K562 (cell line): ENCODE data around the gene PTPN7. TPM values are rescaled to one million over a fixed set of nuclear protein-coding genes. Genes with fewer than 3 reads are reported as not detected.
A peak's percentile ranks its signal among the peaks of the same experiment; 100 is the strongest.

Experiments used
- CAMTA2 ChIP-seq: fragments of 250-450 bp; sonication (Bioruptor Pico); conservative IDR thresholded peaks from 2 replicates; pipeline ENCODE4 v1.5.1; 2022
- CCNT2 ChIP-seq: IDR thresholded peaks from 2 replicates; pipeline ENCODE4 v1.6.1; 2011; ENCODE audit warnings: borderline replicate concordance, low read depth, mild to moderate bottlenecking, moderate library complexity, mixed read lengths, low read length; ENCODE audit not compliant: insufficient read length; ENCODE audit errors: extremely low read depth
- MYC ChIP-seq, 2 experiments: fragments of 250-450 bp in 1 of 2; sonication (Bioruptor Pico) in 1 of 2; IDR thresholded peaks; 2 replicates each; pipeline versions ENCODE4 v1.5.1 to v1.6.1; 2012 to 2021; ENCODE audit warnings: low read depth in 2 of 2, borderline replicate concordance in 1 of 2, improper control_type of control experiment in 1 of 2, low read length in 1 of 2, mild to moderate bottlenecking in 1 of 2, moderate library complexity in 1 of 2
- RB1 ChIP-seq: fragments of 450-650 bp; IDR thresholded peaks from 2 replicates; pipeline ENCODE4 v1.6.1; 2017; ENCODE audit warnings: low read depth, mild to moderate bottlenecking
- SOX6 ChIP-seq: fragments of 450-650 bp; IDR thresholded peaks from 2 replicates; pipeline ENCODE4 v1.6.1; 2014; ENCODE audit warnings: mild to moderate bottlenecking
- SRSF3 ChIP-seq: fragments of 200-400 bp; formaldehyde crosslinking; IDR thresholded peaks from 2 replicates; pipeline ENCODE4 v1.6.1; 2016; ENCODE audit warnings: mild to moderate bottlenecking, low read length, moderate library complexity; ENCODE audit not compliant: insufficient read depth
- ZEB2 ChIP-seq: fragments of 450-650 bp; IDR thresholded peaks from 2 replicates; pipeline ENCODE4 v1.6.1; 2016
- ZSCAN32 ChIP-seq: fragments of 450-650 bp; formaldehyde crosslinking; IDR thresholded peaks from 2 replicates; pipeline ENCODE4 v1.4.0; 2020; ENCODE audit warnings: mild to moderate bottlenecking, moderate library complexity
- polyA plus RNA-seq, 8 experiments: library from polyadenylated mRNA; depleted of rRNA in 4 of 8; stranded (reverse) in 5 of 8; unstranded in 3 of 8; fragments of >200 nt; fragmentation: Nextera tagmentation in 2 of 8; fragmentation: Illumina TruSeq in 1 of 8; extraction: Ambion mirVana in 2 of 8; extraction: Trizol in 1 of 8; gene quantifications; 2 replicates each; pipeline versions ENCODE4 v1.2.1 to v1.2.3, GENCODE V29; 2011 to 2014; ENCODE audit warnings: inconsistent platforms in 1 of 8, missing spikeins in 1 of 8
- total RNA-seq, 7 experiments: library from RNA; depleted of rRNA in 6 of 7; stranded (reverse); fragments of >200 nt in 6 of 7; fragmentation: Illumina TruSeq in 2 of 7; extraction: Trizol in 2 of 7; gene quantifications; 2 replicates each; pipeline versions ENCODE4 v1.2.1 to v1.2.3, GENCODE V29; 2011 to 2021; ENCODE audit warnings: low replicate concordance in 1 of 7
- TF ChIP-seq, protein P1 (sequence below): fragments of 450-650 bp; IDR thresholded peaks from 2 replicates; pipeline ENCODE4 v1.6.1; 2018; ENCODE audit warnings: mild to moderate bottlenecking, low read depth; ENCODE audit not compliant: partially characterized antibody
- TF ChIP-seq, protein P2 (sequence below): fragments of 250-450 bp; sonication (Bioruptor Pico); IDR thresholded peaks from 2 replicates; pipeline ENCODE4 v1.4.0; 2020; ENCODE audit warnings: mild to moderate bottlenecking, moderate library complexity
- TF ChIP-seq, protein P3 (sequence below): sonication (generic); formaldehyde crosslinking; IDR thresholded peaks from 2 replicates; pipeline ENCODE4 v1.8.1; 2023; ENCODE audit warnings: mild to moderate bottlenecking, missing genetic modification reagents
- TF ChIP-seq, protein P4 (sequence below): sonication (generic); formaldehyde crosslinking; IDR thresholded peaks from 2 replicates; pipeline ENCODE4 v1.8.0; 2022; ENCODE audit warnings: mild to moderate bottlenecking, missing genetic modification reagents
- TF ChIP-seq, protein P5 (sequence below): fragments of 450-650 bp; formaldehyde crosslinking; IDR thresholded peaks from 2 replicates; pipeline ENCODE4 v1.4.0; 2022; ENCODE audit warnings: missing genetic modification characterization
- TF ChIP-seq, protein P6 (sequence below): sonication (generic); formaldehyde crosslinking; IDR thresholded peaks from 2 replicates; pipeline ENCODE4 v1.8.1; 2023; ENCODE audit warnings: mild to moderate bottlenecking, missing genetic modification reagents

PTPN7 gene
- total and polyA plus RNA-seq, 9 of the 15 experiments (the other 6 are each of a cell fraction or from before 2014, with no cell fraction given): 18.7 to 144 (median 120) TPM

DNA sequence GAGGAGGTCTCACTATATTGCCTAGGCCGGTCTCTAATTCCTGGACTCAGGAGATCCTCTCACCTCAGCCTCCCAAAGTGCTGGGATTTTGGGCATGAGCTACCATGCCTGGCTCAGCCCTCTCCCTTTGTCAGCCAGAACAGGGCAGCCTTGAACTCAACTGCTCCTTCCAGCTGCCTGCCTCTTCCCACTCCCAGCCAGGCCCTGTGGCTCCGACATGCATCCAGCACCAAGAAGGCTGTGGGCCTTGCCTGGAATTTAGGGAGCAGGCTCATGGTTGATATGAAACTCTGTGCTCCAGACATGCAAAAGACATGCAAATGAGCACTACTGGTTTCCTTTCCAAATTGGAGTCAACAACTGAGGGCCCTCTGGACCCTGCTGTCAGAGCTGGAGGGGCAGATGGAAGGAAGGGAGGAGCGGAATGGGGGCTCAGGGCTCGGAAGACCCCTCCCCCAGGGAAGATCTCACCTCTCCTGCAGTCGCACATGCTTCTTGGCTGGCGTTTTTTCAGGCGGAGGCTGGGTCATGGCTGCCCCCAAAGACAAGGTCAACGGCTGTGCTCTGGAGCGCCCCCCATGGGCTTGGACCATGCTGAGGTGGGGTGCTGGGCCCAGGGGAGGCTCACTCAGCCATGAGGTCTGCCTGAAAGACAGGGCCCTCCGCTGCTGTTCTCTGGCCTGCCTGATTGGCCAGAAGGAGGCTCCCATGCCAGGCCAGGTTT lies 1.4 kb downstream of the PTPN7 start (continued):
- 0 out of 2 replicates have a peak, but pooled peaks have one; percentile 38 for TF ChIP-seq RB1
- TF ChIP-seq, protein P1, sequence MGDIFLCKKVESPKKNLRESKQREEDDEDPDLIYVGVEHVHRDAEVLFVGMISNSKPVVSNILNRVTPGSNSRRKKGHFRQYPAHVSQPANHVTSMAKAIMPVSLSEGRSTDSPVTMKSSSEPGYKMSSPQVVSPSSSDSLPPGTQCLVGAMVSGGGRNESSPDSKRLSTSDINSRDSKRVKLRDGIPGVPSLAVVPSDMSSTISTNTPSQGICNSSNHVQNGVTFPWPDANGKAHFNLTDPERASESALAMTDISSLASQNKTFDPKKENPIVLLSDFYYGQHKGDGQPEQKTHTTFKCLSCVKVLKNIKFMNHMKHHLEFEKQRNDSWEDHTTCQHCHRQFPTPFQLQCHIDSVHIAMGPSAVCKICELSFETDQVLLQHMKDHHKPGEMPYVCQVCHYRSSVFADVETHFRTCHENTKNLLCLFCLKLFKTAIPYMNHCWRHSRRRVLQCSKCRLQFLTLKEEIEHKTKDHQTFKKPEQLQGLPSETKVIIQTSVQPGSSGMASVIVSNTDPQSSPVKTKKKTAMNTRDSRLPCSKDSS: no peak
- TF ChIP-seq, protein P2, sequence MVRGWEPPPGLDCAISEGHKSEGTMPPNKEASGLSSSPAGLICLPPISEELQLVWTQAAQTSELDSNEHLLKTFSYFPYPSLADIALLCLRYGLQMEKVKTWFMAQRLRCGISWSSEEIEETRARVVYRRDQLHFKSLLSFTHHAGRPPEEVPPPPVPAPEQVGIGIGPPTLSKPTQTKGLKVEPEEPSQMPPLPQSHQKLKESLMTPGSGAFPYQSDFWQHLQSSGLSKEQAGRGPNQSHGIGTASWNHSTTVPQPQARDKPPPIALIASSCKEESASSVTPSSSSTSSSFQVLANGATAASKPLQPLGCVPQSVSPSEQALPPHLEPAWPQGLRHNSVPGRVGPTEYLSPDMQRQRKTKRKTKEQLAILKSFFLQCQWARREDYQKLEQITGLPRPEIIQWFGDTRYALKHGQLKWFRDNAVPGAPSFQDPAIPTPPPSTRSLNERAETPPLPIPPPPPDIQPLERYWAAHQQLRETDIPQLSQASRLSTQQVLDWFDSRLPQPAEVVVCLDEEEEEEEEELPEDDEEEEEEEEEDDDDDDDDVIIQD (CRISPR knock-in tag): no peak
- TF ChIP-seq ZSCAN32 (CRISPR knock-in tag): no peak
- no peak for TF ChIP-seq CCNT2
- TF ChIP-seq, protein P3, sequence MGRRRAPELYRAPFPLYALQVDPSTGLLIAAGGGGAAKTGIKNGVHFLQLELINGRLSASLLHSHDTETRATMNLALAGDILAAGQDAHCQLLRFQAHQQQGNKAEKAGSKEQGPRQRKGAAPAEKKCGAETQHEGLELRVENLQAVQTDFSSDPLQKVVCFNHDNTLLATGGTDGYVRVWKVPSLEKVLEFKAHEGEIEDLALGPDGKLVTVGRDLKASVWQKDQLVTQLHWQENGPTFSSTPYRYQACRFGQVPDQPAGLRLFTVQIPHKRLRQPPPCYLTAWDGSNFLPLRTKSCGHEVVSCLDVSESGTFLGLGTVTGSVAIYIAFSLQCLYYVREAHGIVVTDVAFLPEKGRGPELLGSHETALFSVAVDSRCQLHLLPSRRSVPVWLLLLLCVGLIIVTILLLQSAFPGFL: 0 out of 2 replicates have a peak, but pooled peaks have one; percentile 3
- no peak for TF ChIP-seq CAMTA2 (CRISPR knock-in tag)
- no peak; the same call in 1 of the 2 replicates for TF ChIP-seq SOX6
- TF ChIP-seq, protein P4, sequence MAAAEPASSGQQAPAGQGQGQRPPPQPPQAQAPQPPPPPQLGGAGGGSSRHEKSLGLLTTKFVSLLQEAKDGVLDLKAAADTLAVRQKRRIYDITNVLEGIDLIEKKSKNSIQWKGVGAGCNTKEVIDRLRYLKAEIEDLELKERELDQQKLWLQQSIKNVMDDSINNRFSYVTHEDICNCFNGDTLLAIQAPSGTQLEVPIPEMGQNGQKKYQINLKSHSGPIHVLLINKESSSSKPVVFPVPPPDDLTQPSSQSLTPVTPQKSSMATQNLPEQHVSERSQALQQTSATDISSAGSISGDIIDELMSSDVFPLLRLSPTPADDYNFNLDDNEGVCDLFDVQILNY (CRISPR knock-in tag): 0 out of 2 replicates have a peak, but pooled peaks have one; percentile 64
- TF ChIP-seq, protein P5, sequence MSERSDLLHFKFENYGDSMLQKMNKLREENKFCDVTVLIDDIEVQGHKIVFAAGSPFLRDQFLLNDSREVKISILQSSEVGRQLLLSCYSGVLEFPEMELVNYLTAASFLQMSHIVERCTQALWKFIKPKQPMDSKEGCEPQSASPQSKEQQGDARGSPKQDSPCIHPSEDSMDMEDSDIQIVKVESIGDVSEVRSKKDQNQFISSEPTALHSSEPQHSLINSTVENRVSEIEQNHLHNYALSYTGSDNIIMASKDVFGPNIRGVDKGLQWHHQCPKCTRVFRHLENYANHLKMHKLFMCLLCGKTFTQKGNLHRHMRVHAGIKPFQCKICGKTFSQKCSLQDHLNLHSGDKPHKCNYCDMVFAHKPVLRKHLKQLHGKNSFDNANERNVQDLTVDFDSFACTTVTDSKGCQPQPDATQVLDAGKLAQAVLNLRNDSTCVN (CRISPR knock-in tag): no peak
- TF ChIP-seq, protein P6, sequence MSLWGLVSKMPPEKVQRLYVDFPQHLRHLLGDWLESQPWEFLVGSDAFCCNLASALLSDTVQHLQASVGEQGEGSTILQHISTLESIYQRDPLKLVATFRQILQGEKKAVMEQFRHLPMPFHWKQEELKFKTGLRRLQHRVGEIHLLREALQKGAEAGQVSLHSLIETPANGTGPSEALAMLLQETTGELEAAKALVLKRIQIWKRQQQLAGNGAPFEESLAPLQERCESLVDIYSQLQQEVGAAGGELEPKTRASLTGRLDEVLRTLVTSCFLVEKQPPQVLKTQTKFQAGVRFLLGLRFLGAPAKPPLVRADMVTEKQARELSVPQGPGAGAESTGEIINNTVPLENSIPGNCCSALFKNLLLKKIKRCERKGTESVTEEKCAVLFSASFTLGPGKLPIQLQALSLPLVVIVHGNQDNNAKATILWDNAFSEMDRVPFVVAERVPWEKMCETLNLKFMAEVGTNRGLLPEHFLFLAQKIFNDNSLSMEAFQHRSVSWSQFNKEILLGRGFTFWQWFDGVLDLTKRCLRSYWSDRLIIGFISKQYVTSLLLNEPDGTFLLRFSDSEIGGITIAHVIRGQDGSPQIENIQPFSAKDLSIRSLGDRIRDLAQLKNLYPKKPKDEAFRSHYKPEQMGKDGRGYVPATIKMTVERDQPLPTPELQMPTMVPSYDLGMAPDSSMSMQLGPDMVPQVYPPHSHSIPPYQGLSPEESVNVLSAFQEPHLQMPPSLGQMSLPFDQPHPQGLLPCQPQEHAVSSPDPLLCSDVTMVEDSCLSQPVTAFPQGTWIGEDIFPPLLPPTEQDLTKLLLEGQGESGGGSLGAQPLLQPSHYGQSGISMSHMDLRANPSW: no peak
- no peak for TF ChIP-seq SRSF3
- TF ChIP-seq MYC (IDR thresholded peaks at IDR 0.05; ENCODE audit: low read depth, low read length): peak; percentile 99
- TF ChIP-seq MYC (CRISPR knock-in tag; IDR thresholded peaks at IDR 0.05; ENCODE audit: borderline replicate concordance, low read depth): peak; percentile 84
- peak; percentile 34; the same call in 1 of the 2 replicates for TF ChIP-seq ZEB2
